Measurements from ENCODE around the gene SYT3. TPM values are rescaled to one million over a fixed set of nuclear protein-coding genes. Genes with fewer than 3 reads are reported as not detected.

SYT3 gene
- polyA plus RNA-seq, 6 donors from 2014 or later, result 0.11 TPM; not detected in 5

GRCh38 chr19:50668879-50669278 lies 29.2 kb upstream of the SYT3 start:
- no peak for ATAC-seq (ENCODE audit: low read depth in 2 of 2)
- Mint-ChIP-seq H3K4me3 (peak overlapping the region in 5 of 8 donors; percentile 16 to 75 (median 30)), H3K27me3 (peaks cover 32 to 69% (median 59%) of the 10 kb centered on the region in 3 donors), H3K9me3 (peaks cover 0 to 4% (median 0%) of the 10 kb centered on the region in 7 donors), H3K27ac (no peak overlapping the region), H3K36me3 (no peaks in the 10 kb centered on the region), H3K4me1 (peaks cover 4 to 9% (median 5%) of the 10 kb centered on the region in 3 donors)
- DNase-seq, result no peak

DNA sequence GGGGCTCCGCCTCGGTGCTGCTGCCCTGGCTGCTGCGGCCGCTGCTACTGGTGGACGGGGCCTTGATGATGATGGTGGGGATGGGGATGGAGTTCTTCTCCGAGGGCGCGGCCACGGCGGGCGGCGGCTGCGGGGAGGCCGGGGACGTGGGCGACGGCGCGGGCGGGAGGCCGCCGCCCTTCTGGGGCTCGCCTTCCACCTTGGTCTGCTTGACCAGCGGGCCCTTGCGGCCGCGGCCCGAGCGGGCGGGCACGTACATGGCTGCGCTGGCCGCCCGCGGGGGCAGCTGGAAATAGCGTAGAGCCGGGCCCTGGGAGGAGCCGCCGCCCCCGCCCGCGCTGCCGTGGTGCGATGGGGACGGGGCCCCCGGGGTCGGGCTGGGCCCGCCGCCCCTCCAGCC lies 28.7 kb upstream of the SYT3 start:
- peaks cover 0 to 4% (median 0%) of the 10 kb centered on the region in 7 donors for H3K9me3 Mint-ChIP-seq
- no peaks in the 10 kb centered on the region for H3K36me3 Mint-ChIP-seq
- peaks cover 35 to 69% (median 56%) of the 10 kb centered on the region in 3 donors for H3K27me3 Mint-ChIP-seq
- no peak for DNase-seq
- peaks cover 3 to 7% (median 5%) of the 10 kb centered on the region in 3 donors for H3K4me1 Mint-ChIP-seq
- ATAC-seq (ENCODE audit: low read depth in 2 of 2), result no peak
- no peak overlapping the region for H3K27ac Mint-ChIP-seq
- H3K4me3 Mint-ChIP-seq, result no peak overlapping the region

- Mint-ChIP-seq H3K4me1 (peaks cover 0 to 5% (median under 1%) of the 10 kb centered on the region in 3 donors), H3K27me3 (peaks cover 39 to 69% (median 56%) of the 10 kb centered on the region in 3 donors), H3K36me3 (no peaks in the 10 kb centered on the region), H3K4me3 (no peak overlapping the region), H3K9me3 (peaks cover 0 to 6% (median 0%) of the 10 kb centered on the region in 7 donors), H3K27ac (no peak overlapping the region)
- ATAC-seq (ENCODE audit: low read depth in 2 of 2) (no peak), DNase-seq (no peak)
These were observed 28.1 kb upstream of the SYT3 start for GRCh38 chr19:50667759-50668231.

DNA sequence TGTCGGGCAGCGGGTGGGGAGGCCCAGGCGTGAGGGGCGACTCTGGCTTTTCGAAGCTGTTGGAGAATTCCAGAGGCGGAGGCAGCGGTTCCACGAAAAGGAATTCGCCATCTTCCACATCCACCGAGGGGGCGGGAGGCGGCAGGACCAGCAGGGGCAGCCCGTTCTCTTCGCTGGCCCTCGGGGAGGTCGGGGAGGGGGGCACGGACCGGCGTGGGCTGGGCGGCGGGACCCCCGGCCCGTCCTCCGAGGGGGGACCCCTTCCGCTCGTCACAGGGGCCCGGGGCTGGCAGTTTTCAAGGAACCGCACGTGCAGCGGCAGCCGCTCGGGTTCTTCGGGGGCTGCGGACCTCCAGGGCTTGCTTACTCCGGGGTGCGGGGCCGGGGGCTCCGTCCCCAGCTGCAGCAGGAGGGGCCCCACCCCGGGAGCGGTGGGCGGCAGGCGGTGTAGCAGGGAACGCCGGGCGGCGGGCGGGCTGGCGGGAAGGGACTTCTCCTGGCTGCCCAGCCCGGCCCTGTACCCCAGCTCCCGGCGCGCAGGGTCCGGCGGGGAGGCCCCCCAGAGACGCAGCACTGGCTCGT lies 27.6 kb upstream of the SYT3 start:
- H3K4me1 Mint-ChIP-seq, result peaks cover 0 to 5% (median 0%) of the 10 kb centered on the region in 3 donors
- H3K36me3 Mint-ChIP-seq, result no peaks in the 10 kb centered on the region
- DNase-seq (no peak), ATAC-seq (ENCODE audit: low read depth in 2 of 2) (no peak)
- H3K27me3 Mint-ChIP-seq, result peaks cover 39 to 69% (median 54%) of the 10 kb centered on the region in 3 donors
- peaks cover 0 to 8% (median 0%) of the 10 kb centered on the region in 7 donors for H3K9me3 Mint-ChIP-seq
- no peak overlapping the region for H3K27ac Mint-ChIP-seq
- peak overlapping the region in 1 of 8 donors; percentile 7 for H3K4me3 Mint-ChIP-seq

GRCh38 chr19:50666346-50667176 lies 26.9 kb upstream of the SYT3 start:
- Mint-ChIP-seq H3K27me3 (peaks cover 33 to 69% (median 54%) of the 10 kb centered on the region in 3 donors), H3K4me1 (peaks cover 0 to 5% (median 0%) of the 10 kb centered on the region in 3 donors), H3K36me3 (no peaks in the 10 kb centered on the region), H3K27ac (no peak overlapping the region), H3K9me3 (peaks cover 0 to 8% (median 0%) of the 10 kb centered on the region in 7 donors), H3K4me3 (peak overlapping the region in 2 of 8 donors; percentile 12 to 13)
- no peak for ATAC-seq (ENCODE audit: low read depth in 2 of 2)
- DNase-seq, result no peak

- H3K4me1 Mint-ChIP-seq, result peaks cover 5 to 17% (median 6%) of the 10 kb centered on the region in 3 donors
- H3K36me3 Mint-ChIP-seq, result peaks cover 4 to 14% of the 10 kb centered on the region in 2 donors
- no peak for ATAC-seq (ENCODE audit: low read depth in 2 of 2)
These were observed 24.5 kb upstream of the SYT3 start for GRCh38 chr19:50664204-50664603.

DNA sequence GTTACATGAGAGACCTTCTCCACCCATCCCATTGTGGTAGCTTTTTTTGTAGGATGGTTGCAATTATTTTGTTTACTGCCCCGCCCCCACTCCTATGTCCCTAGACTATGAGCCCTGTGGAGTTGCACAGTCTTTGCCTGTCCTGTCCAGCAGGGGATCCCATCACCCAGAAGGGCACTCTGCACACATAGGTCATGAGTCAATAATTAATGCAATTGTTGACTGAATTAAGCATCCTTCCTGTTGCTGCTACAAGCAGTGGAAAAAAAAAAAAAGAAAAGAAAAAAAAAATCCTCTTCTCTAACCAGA lies 23.8 kb upstream of the SYT3 start:
- DNase-seq (no peak), ATAC-seq (ENCODE audit: low read depth in 2 of 2) (no peak)
- H3K9me3 Mint-ChIP-seq, result peaks cover 0 to 10% (median 5%) of the 10 kb centered on the region in 7 donors
- peaks cover 26 to 63% (median 49%) of the 10 kb centered on the region in 3 donors for H3K27me3 Mint-ChIP-seq
- H3K27ac Mint-ChIP-seq, result no peak overlapping the region
- peaks cover 8 to 20% (median 9%) of the 10 kb centered on the region in 3 donors for H3K4me1 Mint-ChIP-seq
- H3K36me3 Mint-ChIP-seq, result peaks cover 4 to 16% of the 10 kb centered on the region in 2 donors
- H3K4me3 Mint-ChIP-seq, result peak overlapping the region in 1 of 8 donors; percentile 7

More at GRCh38 chr19:50664204-50664603, 24.5 kb upstream of the SYT3 start:
- no peak for DNase-seq
- Mint-ChIP-seq H3K27me3 (peaks cover 29 to 62% (median 50%) of the 10 kb centered on the region in 3 donors), H3K27ac (peak overlapping the region in 1 of 6 donors; percentile 28), H3K9me3 (peaks cover 0 to 10% (median 4%) of the 10 kb centered on the region in 7 donors), H3K4me3 (no peak overlapping the region)

GRCh38 chr19:50662651-50663481 lies 23.2 kb upstream of the SYT3 start:
- peaks cover 0 to 12% (median 11%) of the 10 kb centered on the region in 7 donors for H3K9me3 Mint-ChIP-seq
- peak overlapping the region in 1 of 6 donors; percentile 87 for H3K27ac Mint-ChIP-seq
- peaks cover 26 to 69% (median 55%) of the 10 kb centered on the region in 3 donors for H3K27me3 Mint-ChIP-seq
- H3K4me3 Mint-ChIP-seq, result no peak overlapping the region
- ATAC-seq (ENCODE audit: low read depth in 2 of 2) (no peak), DNase-seq (no peak)
- peaks cover 4 to 22% of the 10 kb centered on the region in 2 donors for H3K36me3 Mint-ChIP-seq
- peaks cover 14 to 25% (median 14%) of the 10 kb centered on the region in 3 donors for H3K4me1 Mint-ChIP-seq

DNA sequence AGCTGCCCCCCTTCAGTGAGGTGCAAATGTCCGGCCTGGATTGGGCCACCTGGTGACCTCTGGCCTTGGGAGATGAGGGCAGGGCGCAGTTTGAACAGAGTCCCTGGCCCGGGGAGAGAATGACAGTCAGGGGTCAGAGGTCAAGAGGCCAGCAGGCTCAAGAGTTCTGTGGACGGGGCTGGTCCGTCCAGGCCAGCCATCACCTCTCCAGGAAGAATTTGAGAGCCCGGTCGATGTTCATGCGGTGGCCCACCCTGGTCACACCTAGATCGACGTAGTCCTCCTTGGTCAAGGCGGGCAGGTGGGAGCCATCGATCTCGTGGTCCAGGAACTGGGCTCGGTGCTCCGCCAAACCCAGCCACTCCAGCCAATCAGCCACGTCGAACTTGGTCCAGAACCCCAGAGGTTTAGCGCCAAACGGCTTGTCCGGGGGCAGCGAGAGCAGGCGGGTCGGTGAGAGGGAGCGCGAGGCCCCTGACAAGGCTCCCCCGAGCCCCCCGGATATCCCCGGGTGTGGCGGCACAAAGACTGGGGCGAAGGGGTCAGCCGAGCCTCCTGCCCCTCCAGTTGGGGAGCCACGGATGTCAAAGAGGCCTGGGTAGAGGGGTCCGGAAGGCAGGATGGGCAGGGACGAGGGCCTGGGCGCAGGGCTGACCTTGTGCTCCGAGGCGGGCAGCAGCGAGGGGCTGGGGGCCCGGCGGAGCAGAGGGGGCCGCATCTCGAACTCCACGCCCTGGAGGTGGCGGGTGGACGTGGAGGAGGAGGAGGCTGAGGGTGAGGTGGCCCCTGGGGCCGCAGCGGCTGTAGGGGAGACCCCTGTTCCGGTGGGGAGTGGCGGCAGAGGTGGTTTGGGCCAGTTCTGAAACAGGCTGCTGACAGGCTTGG lies 22.3 kb upstream of the SYT3 start:
- Mint-ChIP-seq H3K36me3 (peaks cover 4 to 24% of the 10 kb centered on the region in 2 donors), H3K27me3 (peaks cover 34 to 77% (median 57%) of the 10 kb centered on the region in 3 donors), H3K4me3 (no peak overlapping the region), H3K4me1 (peaks cover 20 to 32% (median 21%) of the 10 kb centered on the region in 3 donors), H3K27ac (no peak overlapping the region), H3K9me3 (peaks cover 0 to 20% (median 11%) of the 10 kb centered on the region in 7 donors)
- DNase-seq (no peak), ATAC-seq (ENCODE audit: low read depth in 2 of 2) (no peak)

DNA sequence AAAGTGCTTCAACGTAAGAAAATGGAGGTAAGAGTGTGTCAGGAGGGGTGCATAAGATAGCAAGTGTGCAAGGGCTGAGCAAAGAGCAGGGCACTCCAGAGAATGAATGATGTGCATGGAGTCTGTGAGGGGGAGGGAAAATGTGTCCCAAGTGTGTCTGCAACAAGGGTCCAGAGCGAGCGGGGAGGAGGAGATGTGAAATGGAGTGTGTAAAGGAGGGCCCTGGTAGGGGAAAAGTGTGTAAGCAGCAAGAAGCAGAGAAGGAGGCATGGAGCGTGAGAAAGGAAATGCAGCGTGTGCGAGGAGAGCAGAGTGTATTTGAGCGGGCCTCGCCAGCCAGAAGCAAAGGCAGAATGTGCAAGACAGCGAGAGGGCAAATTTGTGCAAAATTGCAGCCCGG lies 21.3 kb upstream of the SYT3 start:
- Mint-ChIP-seq H3K4me1 (peaks cover 20 to 32% (median 21%) of the 10 kb centered on the region in 3 donors), H3K4me3 (peak overlapping the region in 3 of 8 donors; percentile 4 to 70 (median 54)), H3K36me3 (peaks cover 4 to 31% of the 10 kb centered on the region in 2 donors), H3K27ac (no peak overlapping the region), H3K9me3 (peaks cover 0 to 26% (median 18%) of the 10 kb centered on the region in 7 donors), H3K27me3 (peaks cover 43 to 83% (median 65%) of the 10 kb centered on the region in 3 donors)
- ATAC-seq (ENCODE audit: low read depth in 2 of 2), result no peak
- no peak for DNase-seq

DNA sequence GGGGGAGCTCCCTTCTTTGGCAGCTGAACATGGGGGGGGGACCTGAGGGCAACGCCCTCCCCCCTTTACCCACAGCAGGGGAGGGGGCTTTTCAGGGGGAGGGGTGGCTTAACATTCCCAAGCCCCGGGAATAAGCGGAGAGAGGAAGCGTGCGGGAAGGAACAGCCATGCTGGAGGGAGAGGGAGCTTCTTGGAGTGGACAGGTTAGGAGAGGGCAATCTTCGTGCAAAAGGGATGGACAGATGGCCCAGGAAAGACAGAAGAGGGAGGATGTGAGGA lies 20.3 kb upstream of the SYT3 start:
- Mint-ChIP-seq H3K4me3 (peak overlapping the region in 5 of 8 donors; percentile 24 to 80 (median 43)), H3K27me3 (peaks cover 43 to 85% (median 70%) of the 10 kb centered on the region in 3 donors), H3K9me3 (peaks cover 2 to 29% (median 25%) of the 10 kb centered on the region in 7 donors), H3K27ac (peak overlapping the region in 2 of 6 donors; percentile 34 to 93), H3K36me3 (peaks cover 6 to 36% of the 10 kb centered on the region in 2 donors), H3K4me1 (peaks cover 20 to 32% (median 21%) of the 10 kb centered on the region in 3 donors)
- DNase-seq (no peak), ATAC-seq (ENCODE audit: low read depth in 2 of 2) (no peak)

All from naive B cell (primary cell).